ENCODE measurements around the gene GMEB1.

The GMEB1 gene

GRCh38 chr1:28744184-28744583, 75.6 kb downstream of the GMEB1 start:
- TF ChIP-seq CTCF (IDR thresholded peaks at IDR 0.05; ENCODE audit: low read depth, low read length), result no peak
- no peak overlapping the region for H3K4me3 ChIP-seq (ENCODE audit: low read depth, low read length)

GRCh38 chr1:28745653-28746173, 77.1 kb downstream of the GMEB1 start:
- no peak for TF ChIP-seq CTCF (IDR thresholded peaks at IDR 0.05; ENCODE audit: low read depth, low read length)
- no peak overlapping the region for H3K4me3 ChIP-seq (ENCODE audit: low read depth, low read length)

GRCh38 chr1:28750330-28750729, 81.7 kb downstream of the GMEB1 start:
- no peak overlapping the region for H3K4me3 ChIP-seq (ENCODE audit: low read depth, low read length)
- no peak for TF ChIP-seq CTCF (IDR thresholded peaks at IDR 0.05; ENCODE audit: low read depth, low read length)

GRCh38 chr1:28750771-28751294, 82.2 kb downstream of the GMEB1 start:
- 0 out of 2 replicates have a peak overlapping the region, but pooled peaks have one; percentile 8 for H3K4me3 ChIP-seq (ENCODE audit: low read depth, low read length)

GRCh38 chr1:28751315-28752060, 82.9 kb downstream of the GMEB1 start:
- no peak for TF ChIP-seq CTCF (IDR thresholded peaks at IDR 0.05; ENCODE audit: low read depth, low read length)
- H3K4me3 ChIP-seq (ENCODE audit: low read depth, low read length), result 0 out of 2 replicates have a peak overlapping the region, but pooled peaks have one; percentile 8

- no peak overlapping the region for H3K4me3 ChIP-seq (ENCODE audit: low read depth, low read length)
Observed at GRCh38 chr1:28755701-28756100, 87.1 kb downstream of the GMEB1 start.

GRCh38 chr1:28756846-28757245, 88.3 kb downstream of the GMEB1 start:
- no peak overlapping the region for H3K4me3 ChIP-seq (ENCODE audit: low read depth, low read length)

More at GRCh38 chr1:28755701-28756100, 87.1 kb downstream of the GMEB1 start:
- TF ChIP-seq CTCF (IDR thresholded peaks at IDR 0.05; ENCODE audit: low read depth, low read length), result no peak

More at GRCh38 chr1:28756846-28757245, 88.3 kb downstream of the GMEB1 start:
- no peak for TF ChIP-seq CTCF (IDR thresholded peaks at IDR 0.05; ENCODE audit: low read depth, low read length)
